Stimulated activated CD8-positive, alpha-beta memory T cell treated with anti-CD3 and anti-CD28 coated beads, Interleukin-15, amount 100 ng/mL, for 24 hours (primary cell): Measurements from ENCODE around the gene KRT2.

Experiments
- DNase-seq: peaks from one replicate; pipeline ENCODE4 v3.0.0-alpha.2; 2020; ENCODE audit warnings: low read depth

The KRT2 gene

GRCh38 chr12:52651726-52652261, at the start of gene KRT2:
Gene KRT2 (minus strand): TSS chr12:52652211. CDS start chr12:52652142, 69 bp downstream.
- DNase-seq, result no peak

GRCh38 chr12:52701281-52701680, 49.3 kb upstream of the KRT2 start:
- DNase-seq, result no peak

- DNase-seq, result no peak
Measured at GRCh38 chr12:52699960-52700359, 47.9 kb upstream of the KRT2 start.

GRCh38 chr12:52699373-52699772, 47.4 kb upstream of the KRT2 start:
- no peak for DNase-seq

GRCh38 chr12:52698651-52699340, 46.8 kb upstream of the KRT2 start:
- DNase-seq, result no peak

GRCh38 chr12:52697058-52697582, 45.1 kb upstream of the KRT2 start:
- no peak for DNase-seq

- no peak for DNase-seq
Measured at GRCh38 chr12:52696588-52696987, 44.6 kb upstream of the KRT2 start.

- DNase-seq, result no peak
Measured at GRCh38 chr12:52695039-52695438, 43.0 kb upstream of the KRT2 start.

GRCh38 chr12:52694151-52694550, 42.1 kb upstream of the KRT2 start:
- DNase-seq, result no peak

GRCh38 chr12:52693261-52693660, 41.2 kb upstream of the KRT2 start:
- DNase-seq, result no peak

- no peak for DNase-seq
Measured at GRCh38 chr12:52692254-52692653, 40.2 kb upstream of the KRT2 start.

- no peak for DNase-seq
Measured at GRCh38 chr12:52691841-52692150, 39.8 kb upstream of the KRT2 start.

- no peak for DNase-seq
Measured at GRCh38 chr12:52691076-52691840, 39.2 kb upstream of the KRT2 start.

- no peak for DNase-seq
Measured at GRCh38 chr12:52690351-52691075, 38.5 kb upstream of the KRT2 start.

GRCh38 chr12:52689936-52690335, 37.9 kb upstream of the KRT2 start:
- DNase-seq, result no peak

GRCh38 chr12:52689239-52689638, 37.2 kb upstream of the KRT2 start:
- DNase-seq, result no peak

- DNase-seq, result no peak
Measured at GRCh38 chr12:52688481-52688880, 36.5 kb upstream of the KRT2 start.

- no peak for DNase-seq
Measured at GRCh38 chr12:52687497-52688385, 35.7 kb upstream of the KRT2 start.

GRCh38 chr12:52686756-52687487, 34.9 kb upstream of the KRT2 start:
- no peak for DNase-seq

GRCh38 chr12:52686063-52686462, 34.1 kb upstream of the KRT2 start:
- no peak for DNase-seq

GRCh38 chr12:52685406-52685890, 33.4 kb upstream of the KRT2 start:
- DNase-seq, result no peak
